HUES64 (cell line): Measurements from ENCODE around the gene MEIS1.
A peak's percentile ranks its signal among the peaks of the same experiment; 100 is the strongest.

Experiments used
- H3K27ac ChIP-seq: 2 replicates; pipeline ENCODE4 v1.7.0; 2013; ENCODE audit warnings: low read depth, low read length, inconsistent platforms
- H3K27me3 ChIP-seq: 2 replicates; pipeline ENCODE4 v1.6.1; 2013; ENCODE audit warnings: mild to moderate bottlenecking, low read length; ENCODE audit not compliant: insufficient read depth
- H3K36me3 ChIP-seq: 2 replicates; pipeline ENCODE4 v1.6.1; 2013; ENCODE audit warnings: mild to moderate bottlenecking, low read length; ENCODE audit not compliant: insufficient read depth
- H3K4me1 ChIP-seq: 2 replicates; pipeline ENCODE4 v1.6.1; 2013; ENCODE audit warnings: mild to moderate bottlenecking, low read length, moderate library complexity; ENCODE audit not compliant: insufficient read depth
- H3K4me3 ChIP-seq: 2 replicates; pipeline ENCODE4 v1.5.1; 2013; ENCODE audit warnings: mild to moderate bottlenecking, low read length, moderate library complexity
- H3K9ac ChIP-seq: 2 replicates; pipeline ENCODE4 v1.6.1; 2013; ENCODE audit warnings: mild to moderate bottlenecking, low read depth, low read length
- H3K9me3 ChIP-seq: 2 replicates; pipeline ENCODE4 v1.6.1; 2013; ENCODE audit warnings: low read depth, low read length; ENCODE audit not compliant: insufficient read depth
- WGBS: fragments of 150-250, 120-280 bp; methylation state at CpG from one replicate; pipeline ENCODE4 v1.1.7; 2013; ENCODE audit warnings: missing lambda C conversion rate; 5-methylcytosine and 5-hydroxymethylcytosine counted together

The MEIS1 gene

DNA sequence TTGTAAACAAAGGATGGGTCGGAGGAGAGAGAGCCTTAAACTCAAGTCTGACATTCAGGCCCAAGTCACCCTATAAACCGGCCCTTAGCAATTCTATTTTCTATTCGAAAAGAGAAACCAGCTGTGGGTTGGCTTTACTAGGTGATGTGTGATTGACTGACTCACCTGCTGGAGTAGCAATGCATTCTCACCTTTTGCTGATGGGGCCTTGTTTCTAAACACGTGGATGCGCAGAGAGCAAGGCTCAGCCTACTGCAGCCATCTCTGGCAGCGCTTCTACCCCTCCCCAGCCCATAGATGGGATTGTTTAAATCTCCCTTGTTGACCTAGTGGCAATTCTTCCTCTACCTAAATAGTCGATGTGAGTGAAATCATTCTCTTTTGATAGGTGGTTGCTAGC, 138.5 kb downstream of the MEIS1 start:
- peaks cover 49% of the 10 kb centered on the region for H3K4me1 ChIP-seq
- 20% methylated on average over 6 of the region's 7 CpGs for WGBS
- no peak overlapping the region for H3K27ac ChIP-seq
- no peaks in the 10 kb centered on the region for H3K9me3 ChIP-seq
- H3K27me3 ChIP-seq = peaks cover 33% of the 10 kb centered on the region
- H3K4me3 ChIP-seq = peak overlapping the region; percentile 55
- no peak overlapping the region for H3K9ac ChIP-seq
- no peaks in the 10 kb centered on the region for H3K36me3 ChIP-seq

DNA sequence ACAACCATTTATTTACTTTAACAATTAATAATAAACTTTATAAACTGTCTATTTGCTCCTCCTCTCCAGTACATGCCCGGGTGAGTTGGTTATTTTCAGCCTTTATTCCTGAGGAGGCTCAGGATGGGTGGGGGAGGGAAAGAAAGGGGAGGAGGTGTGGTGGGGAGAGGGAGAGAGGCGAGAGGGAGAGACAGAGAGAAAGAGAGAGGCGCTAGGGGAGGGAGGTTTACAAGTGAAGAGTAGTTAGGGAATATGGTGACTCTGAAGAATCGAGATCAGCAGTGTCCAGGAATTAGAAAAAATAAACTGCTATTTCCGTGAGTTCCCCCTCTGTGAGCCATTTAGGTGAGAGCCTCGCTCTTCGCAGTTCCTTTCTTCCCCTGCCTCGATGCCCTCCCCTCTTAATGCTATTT, 138.9 kb downstream of the MEIS1 start:
- Histone ChIP-seq H3K9me3 (no peaks in the 10 kb centered on the region), H3K9ac (peak overlapping the region; percentile 32; the same call in 1 of the 2 replicates), H3K4me3 (peak overlapping the region; percentile 55), H3K27ac (no peak overlapping the region), H3K27me3 (peaks cover 38% of the 10 kb centered on the region), H3K36me3 (no peaks in the 10 kb centered on the region), H3K4me1 (peaks cover 53% of the 10 kb centered on the region)
- under 1% methylated on average over 8 of the region's 8 CpGs for WGBS

DNA sequence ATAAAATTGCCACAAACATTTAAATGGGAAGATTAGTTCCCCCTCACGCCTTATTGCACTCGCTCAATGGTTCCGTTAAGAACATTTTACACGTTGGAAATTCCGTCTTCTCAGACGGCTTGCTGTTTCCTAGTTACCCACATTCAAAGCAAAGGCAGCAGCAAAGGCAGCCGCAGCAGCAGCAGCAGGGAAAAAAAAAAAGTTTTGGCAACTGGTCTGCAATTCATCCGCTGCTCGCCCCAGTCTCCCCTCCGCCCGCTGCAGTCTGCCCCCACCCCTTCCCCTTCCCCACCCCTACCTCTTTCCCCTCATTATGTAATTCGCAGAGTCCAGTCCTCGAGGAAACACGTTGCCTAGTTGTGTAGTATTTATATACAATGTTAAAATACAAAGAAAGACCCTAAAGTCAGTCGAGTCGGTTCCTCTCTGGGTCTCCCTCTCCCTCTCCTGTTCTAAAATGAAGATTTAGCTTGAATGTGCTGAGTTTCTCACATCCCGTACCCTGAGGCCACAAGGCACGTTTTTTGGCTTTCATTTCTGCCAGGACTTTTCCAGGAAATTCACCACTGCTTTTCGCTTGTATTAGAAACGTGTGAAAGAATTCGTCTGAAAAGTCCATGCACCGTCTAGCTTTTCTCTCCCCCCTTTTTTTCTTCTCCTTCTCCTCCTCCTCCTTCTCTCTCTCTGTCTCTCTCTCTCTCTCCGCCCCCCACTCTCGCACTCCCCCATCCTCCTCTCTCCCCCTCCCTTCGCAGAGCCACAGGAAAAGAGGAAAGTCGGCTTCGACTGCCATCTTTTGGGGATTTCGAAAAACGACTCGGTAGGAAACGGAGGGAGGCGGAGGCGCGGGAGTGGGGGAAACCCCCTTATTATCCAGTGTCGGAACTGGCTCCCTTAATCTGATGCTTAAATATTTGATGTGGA, 140.0 kb downstream of the MEIS1 start:
- Histone ChIP-seq H3K4me1 (peaks cover 44% of the 10 kb centered on the region), H3K9ac (no peak overlapping the region; the same call in 1 of the 2 replicates), H3K9me3 (no peaks in the 10 kb centered on the region), H3K4me3 (peak overlapping the region; percentile 62), H3K27ac (no peak overlapping the region; the same call in 1 of the 2 replicates), H3K27me3 (peaks cover 49% of the 10 kb centered on the region), H3K36me3 (no peaks in the 10 kb centered on the region)
- WGBS = under 1% methylated on average over 31 of the region's 35 CpGs

DNA sequence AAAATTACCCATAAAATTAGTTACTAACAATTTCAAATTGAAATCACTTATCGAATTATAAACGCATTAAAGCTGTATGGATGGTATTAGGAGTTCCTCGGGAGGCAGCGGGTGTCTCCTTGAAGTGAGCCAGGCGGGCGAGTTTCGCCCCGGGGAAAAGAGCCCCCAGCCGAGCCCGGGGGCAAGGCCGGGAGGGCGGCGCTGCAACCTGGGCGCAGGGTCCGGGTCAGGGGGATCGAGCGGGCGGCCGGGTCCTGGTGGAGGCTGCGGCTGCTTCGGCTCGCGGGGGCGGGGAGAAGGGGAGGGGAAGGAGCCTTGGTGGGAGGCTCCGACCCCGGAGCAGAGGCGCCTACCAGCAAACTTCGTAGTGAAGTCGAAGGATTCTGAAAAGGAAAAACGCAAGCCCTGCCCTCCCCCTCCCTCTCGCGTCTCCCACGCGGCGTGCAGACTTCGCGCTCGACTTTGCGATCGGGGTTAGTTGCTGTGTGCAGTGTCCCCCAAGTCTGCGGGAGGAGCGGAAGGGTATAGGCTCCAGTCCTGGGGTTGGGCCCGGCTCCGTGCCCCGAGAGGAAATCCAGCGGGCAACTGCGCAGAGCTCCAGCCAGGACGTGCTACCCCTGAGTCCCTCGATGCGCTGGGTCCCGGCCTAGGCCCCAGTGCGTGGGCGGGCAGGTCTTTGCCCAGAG, 140.8 kb downstream of the MEIS1 start:
- Histone ChIP-seq H3K27me3 (peaks cover 57% of the 10 kb centered on the region), H3K36me3 (no peaks in the 10 kb centered on the region), H3K4me1 (peaks cover 43% of the 10 kb centered on the region), H3K9me3 (no peaks in the 10 kb centered on the region), H3K4me3 (peak overlapping the region; percentile 62), H3K9ac (no peak overlapping the region; the same call in 1 of the 2 replicates), H3K27ac (no peak overlapping the region)
- WGBS = 2% methylated on average over 53 of the region's 53 CpGs

DNA sequence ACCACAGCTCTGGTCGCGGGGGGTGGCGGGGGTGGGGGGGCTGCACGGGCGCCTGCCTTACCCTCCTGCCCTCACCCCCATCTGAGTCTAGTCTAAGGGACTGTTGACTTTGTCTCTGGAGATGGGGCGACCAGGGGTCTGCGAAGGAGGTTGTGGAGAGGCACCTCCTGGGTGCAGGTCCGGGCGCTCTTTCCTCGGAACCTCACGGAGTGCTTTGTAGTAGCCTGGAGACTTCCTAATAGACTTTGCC, 141.3 kb downstream of the MEIS1 start:
- H3K9me3 ChIP-seq = no peaks in the 10 kb centered on the region
- WGBS = 1% methylated on average over 8 of the region's 11 CpGs
- peak overlapping the region; percentile 47 for H3K4me3 ChIP-seq
- H3K36me3 ChIP-seq = no peaks in the 10 kb centered on the region
- no peak overlapping the region for H3K9ac ChIP-seq
- H3K4me1 ChIP-seq = peaks cover 45% of the 10 kb centered on the region
- peaks cover 62% of the 10 kb centered on the region for H3K27me3 ChIP-seq
- H3K27ac ChIP-seq = no peak overlapping the region

DNA sequence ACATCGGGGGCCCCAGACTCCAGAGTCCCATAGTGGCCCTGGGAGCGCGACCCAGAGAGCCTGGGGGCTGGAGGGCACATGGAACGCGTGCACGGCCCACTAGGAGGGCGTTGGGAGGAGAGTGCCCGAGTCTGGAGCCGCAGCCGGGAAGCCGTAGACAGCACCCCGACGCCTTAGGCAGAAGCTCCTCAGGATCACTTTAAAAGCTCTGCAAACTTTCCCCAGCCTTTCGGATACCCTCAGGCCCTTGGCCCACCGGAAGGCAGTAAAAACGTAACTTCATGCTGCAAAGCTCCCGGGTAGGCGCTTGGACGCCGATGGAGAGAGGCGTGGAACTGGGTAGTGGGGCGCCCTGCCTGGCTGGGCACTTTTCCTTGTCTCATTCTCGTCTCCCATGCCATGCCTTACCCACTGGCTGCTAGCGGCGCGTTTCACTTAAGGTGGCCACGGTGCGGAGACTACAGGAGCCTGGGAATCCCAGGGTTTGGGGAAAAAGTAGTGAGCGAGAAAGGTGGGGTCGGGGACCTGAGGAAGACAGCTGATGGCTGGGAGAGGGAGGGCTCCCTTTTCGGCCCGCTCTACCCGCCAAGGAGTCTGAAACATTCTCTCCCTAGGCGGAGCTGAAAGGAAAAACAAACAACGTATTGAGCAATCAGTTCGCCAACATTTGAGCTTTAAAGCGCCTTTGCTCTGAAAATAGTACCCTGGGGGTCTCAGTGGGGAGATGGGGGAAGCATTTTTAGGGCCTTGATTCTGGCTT, 141.8 kb downstream of the MEIS1 start:
- WGBS = under 1% methylated on average over 37 of the region's 37 CpGs
- Histone ChIP-seq H3K4me3 (peak overlapping the region; percentile 47), H3K27ac (no peak overlapping the region), H3K4me1 (peaks cover 42% of the 10 kb centered on the region), H3K9ac (no peak overlapping the region; the same call in 1 of the 2 replicates), H3K36me3 (no peaks in the 10 kb centered on the region), H3K9me3 (no peaks in the 10 kb centered on the region), H3K27me3 (peaks cover 64% of the 10 kb centered on the region)

DNA sequence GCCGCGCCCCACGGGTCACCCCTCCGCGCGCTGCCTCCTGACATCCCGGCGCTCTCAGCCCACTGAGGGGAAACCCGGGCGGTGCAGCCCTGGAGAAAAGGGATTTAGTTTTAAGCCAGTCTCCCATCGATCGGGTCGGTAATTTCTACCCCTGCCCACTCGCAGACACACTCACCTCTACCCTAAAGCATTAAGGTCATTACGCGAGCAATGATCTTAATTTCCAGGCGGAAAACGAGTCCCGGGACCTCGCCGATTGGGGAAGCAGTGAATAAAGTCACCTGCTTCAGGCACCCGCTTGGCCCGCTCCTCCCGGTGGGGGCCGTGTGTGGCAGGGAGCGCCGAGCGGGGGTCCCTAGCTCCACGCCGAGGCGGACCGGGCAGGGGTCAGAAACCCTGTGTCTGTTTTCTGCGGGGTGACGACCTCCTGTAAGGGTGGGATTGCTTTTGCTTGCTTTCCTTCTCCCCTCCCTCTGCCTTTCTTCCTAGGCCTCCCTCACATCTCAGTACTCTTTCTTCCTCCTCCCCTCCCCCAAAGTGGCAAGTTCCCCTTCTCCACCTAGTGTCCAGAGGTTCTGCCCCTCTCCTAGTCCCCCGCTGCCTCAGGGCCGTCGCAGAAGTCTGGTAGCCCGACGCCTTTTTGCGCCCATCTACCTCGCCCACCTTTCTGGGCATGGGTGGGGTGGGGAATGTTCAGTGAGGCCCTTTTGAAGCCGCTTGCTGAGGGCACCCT, 142.6 kb downstream of the MEIS1 start:
- Histone ChIP-seq H3K27me3 (peaks cover 71% of the 10 kb centered on the region), H3K9ac (no peak overlapping the region; the same call in 1 of the 2 replicates), H3K36me3 (no peaks in the 10 kb centered on the region), H3K9me3 (no peaks in the 10 kb centered on the region), H3K27ac (peak overlapping the region; percentile 32; the same call in 1 of the 2 replicates), H3K4me3 (peak overlapping the region; percentile 47), H3K4me1 (peaks cover 40% of the 10 kb centered on the region)
- WGBS = under 1% methylated on average over 40 of the region's 42 CpGs

DNA sequence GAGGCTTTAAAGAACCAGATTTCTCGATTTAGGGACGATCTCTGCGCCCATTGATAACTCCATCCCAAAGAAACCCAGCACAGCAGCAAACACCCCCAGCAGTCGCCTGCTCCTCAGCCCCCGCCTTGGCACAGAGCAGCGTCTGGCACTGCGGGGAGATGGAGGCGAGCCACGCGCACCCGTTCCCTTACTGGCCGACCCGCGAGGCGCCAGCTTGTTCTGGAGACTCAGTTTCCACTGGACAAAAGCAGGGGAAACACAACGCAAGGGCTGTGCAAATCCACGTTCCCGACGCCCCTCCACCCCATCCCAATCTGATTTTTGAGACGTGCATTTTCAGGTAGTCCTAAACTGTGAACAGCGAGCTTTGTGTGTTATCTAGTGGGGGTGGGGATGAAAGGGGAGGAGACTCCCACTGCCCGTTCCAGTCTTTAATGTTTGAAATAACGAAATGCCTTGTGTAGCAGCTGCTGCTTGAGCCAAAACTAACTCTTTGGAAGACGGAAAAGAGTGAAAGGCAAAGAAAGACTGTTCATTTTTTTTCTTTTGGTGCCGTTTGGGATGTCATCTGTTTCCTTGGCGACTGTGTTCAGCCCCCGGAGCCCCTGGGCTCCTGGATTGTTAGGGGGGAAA, 143.2 kb downstream of the MEIS1 start:
- H3K4me1 ChIP-seq = peaks cover 38% of the 10 kb centered on the region
- H3K36me3 ChIP-seq = no peaks in the 10 kb centered on the region
- peak overlapping the region; percentile 47 for H3K4me3 ChIP-seq
- H3K27ac ChIP-seq = peak overlapping the region; percentile 32; the same call in 1 of the 2 replicates
- no peaks in the 10 kb centered on the region for H3K9me3 ChIP-seq
- under 1% methylated on average over 27 of the region's 27 CpGs for WGBS
- H3K27me3 ChIP-seq = peaks cover 78% of the 10 kb centered on the region
- H3K9ac ChIP-seq = no peak overlapping the region

DNA sequence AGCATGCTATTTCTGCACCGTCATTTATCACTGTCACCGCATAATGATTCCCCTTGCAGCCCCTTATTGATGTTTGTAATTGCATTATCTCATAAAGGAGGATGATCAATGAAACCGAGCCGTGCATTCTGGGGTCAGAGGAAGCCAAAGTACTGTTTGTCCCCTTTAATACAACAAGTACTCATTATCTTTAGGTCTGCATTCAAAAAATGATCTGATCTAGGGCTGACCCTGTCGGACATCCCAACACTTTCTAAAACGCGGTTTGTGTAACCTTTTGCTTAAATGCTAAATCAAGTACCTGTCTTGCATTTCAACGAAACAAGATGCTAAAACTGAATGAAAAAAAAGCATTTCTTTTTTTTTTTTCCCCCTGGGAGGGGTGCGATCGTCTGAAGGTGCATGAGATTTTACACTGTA, 143.8 kb downstream of the MEIS1 start:
- Histone ChIP-seq H3K27me3 (peaks cover 83% of the 10 kb centered on the region), H3K36me3 (no peaks in the 10 kb centered on the region), H3K4me3 (peak overlapping the region; percentile 47), H3K27ac (no peak overlapping the region), H3K9ac (no peak overlapping the region), H3K4me1 (peaks cover 37% of the 10 kb centered on the region), H3K9me3 (no peaks in the 10 kb centered on the region)
- WGBS = under 1% methylated on average over 8 of the region's 10 CpGs
